ENCODE results near the gene CTNNA3. TPM values are rescaled to one million over a fixed set of nuclear protein-coding genes. Genes with fewer than 3 reads are reported as not detected.

The CTNNA3 gene
- total RNA-seq, 4 donors from 2014 or later = 0.47 to 3.3 (median 0.80) TPM; not detected in 1

GRCh38 chr10:66294538-66294937, 1401.5 kb downstream of the CTNNA3 start:
- no peak overlapping the region for H3K4me3 ChIP-seq
- H3K36me3 ChIP-seq = no peaks in the 10 kb centered on the region
- H3K27me3 ChIP-seq = no peaks in the 10 kb centered on the region
- no peaks in the 10 kb centered on the region for H3K9me3 ChIP-seq
- no peak overlapping the region for H3K27ac ChIP-seq
- TF ChIP-seq CTCF (IDR thresholded peaks at IDR 0.05) (no peak), POLR2A (IDR thresholded peaks at IDR 0.05) (no peak)
- H3K4me1 ChIP-seq = no peaks in the 10 kb centered on the region
- no peak for DNase-seq

DNA sequence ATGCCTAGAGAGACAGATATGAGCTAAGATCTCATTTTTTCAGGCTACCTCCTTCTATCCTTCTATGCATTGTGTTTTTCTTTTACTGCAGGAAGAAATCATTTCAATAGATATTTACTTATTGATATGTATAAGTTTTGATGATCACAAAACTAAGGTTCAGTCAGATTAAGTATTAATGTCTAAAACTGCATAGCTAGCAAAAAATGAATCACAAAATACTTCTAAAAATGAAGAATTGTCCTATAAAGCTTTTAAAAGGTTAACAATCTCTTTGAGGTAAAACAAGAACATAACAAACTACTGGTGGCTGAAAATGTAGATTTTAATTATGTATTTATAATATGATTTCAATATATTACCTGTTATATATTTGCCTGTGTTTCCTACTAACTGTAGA, 1403.1 kb downstream of the CTNNA3 start:
- Histone ChIP-seq H3K36me3 (no peaks in the 10 kb centered on the region), H3K4me3 (no peak overlapping the region), H3K9me3 (no peaks in the 10 kb centered on the region), H3K27ac (no peak overlapping the region), H3K4me1 (no peaks in the 10 kb centered on the region), H3K27me3 (no peaks in the 10 kb centered on the region)
- TF ChIP-seq POLR2A (IDR thresholded peaks at IDR 0.05) (no peak), CTCF (IDR thresholded peaks at IDR 0.05) (no peak)
- no peak for DNase-seq

DNA sequence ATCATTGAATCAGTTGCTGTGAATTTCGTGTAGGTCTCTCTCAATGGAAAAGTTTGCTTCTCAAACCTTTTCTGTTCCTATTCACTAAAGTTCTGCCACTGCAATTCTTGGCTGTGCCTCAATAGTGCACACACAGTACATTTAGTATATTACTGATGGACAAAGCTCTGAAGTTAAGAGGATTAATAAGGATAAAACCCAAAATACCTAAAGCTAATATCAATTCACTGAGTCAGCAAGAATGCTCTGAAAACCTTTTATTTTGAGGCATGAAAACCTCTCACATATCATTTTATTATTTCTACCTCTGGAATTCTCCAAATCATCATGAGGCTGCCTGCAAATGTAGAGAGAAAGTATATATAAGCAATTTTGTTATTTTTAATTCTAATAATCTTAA, 1403.5 kb downstream of the CTNNA3 start:
- H3K36me3 ChIP-seq = no peaks in the 10 kb centered on the region
- no peaks in the 10 kb centered on the region for H3K27me3 ChIP-seq
- no peak overlapping the region for H3K4me3 ChIP-seq
- H3K9me3 ChIP-seq = no peaks in the 10 kb centered on the region
- no peaks in the 10 kb centered on the region for H3K4me1 ChIP-seq
- DNase-seq = no peak
- no peak for TF ChIP-seq CTCF (IDR thresholded peaks at IDR 0.05)
- TF ChIP-seq POLR2A (IDR thresholded peaks at IDR 0.05) = no peak
- no peak overlapping the region for H3K27ac ChIP-seq

GRCh38 chr10:66291133-66291532, 1404.9 kb downstream of the CTNNA3 start:
- H3K27ac ChIP-seq = no peak overlapping the region
- H3K4me3 ChIP-seq = no peak overlapping the region
- no peak for DNase-seq
- TF ChIP-seq CTCF (IDR thresholded peaks at IDR 0.05) = no peak
- TF ChIP-seq POLR2A (IDR thresholded peaks at IDR 0.05) = no peak
- H3K9me3 ChIP-seq = no peaks in the 10 kb centered on the region
- H3K27me3 ChIP-seq = no peaks in the 10 kb centered on the region
- no peaks in the 10 kb centered on the region for H3K36me3 ChIP-seq
- H3K4me1 ChIP-seq = no peaks in the 10 kb centered on the region

DNA sequence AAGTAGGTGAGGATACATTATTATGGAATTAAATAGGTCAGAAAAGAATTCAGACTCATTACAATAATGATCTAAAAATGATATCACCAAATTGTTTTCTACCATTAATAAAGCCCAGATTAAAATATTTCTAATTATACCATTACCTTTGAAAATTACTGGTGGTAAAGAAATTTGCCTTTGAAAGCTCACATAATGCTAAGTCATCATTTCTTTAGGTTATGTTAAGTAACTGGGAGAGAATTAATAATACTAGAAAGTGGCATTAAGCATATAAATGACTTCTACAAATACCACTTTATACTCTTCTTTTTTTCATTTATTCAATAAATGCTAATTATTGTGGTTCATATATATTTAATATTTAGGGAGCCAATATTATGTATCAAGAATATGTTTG, 1411.4 kb downstream of the CTNNA3 start:
- TF ChIP-seq CTCF (IDR thresholded peaks at IDR 0.05) (no peak), POLR2A (IDR thresholded peaks at IDR 0.05) (no peak)
- Histone ChIP-seq H3K9me3 (no peaks in the 10 kb centered on the region), H3K36me3 (no peaks in the 10 kb centered on the region), H3K4me1 (no peaks in the 10 kb centered on the region), H3K27ac (no peak overlapping the region), H3K4me3 (no peak overlapping the region), H3K27me3 (no peaks in the 10 kb centered on the region)
- DNase-seq = no peak

DNA sequence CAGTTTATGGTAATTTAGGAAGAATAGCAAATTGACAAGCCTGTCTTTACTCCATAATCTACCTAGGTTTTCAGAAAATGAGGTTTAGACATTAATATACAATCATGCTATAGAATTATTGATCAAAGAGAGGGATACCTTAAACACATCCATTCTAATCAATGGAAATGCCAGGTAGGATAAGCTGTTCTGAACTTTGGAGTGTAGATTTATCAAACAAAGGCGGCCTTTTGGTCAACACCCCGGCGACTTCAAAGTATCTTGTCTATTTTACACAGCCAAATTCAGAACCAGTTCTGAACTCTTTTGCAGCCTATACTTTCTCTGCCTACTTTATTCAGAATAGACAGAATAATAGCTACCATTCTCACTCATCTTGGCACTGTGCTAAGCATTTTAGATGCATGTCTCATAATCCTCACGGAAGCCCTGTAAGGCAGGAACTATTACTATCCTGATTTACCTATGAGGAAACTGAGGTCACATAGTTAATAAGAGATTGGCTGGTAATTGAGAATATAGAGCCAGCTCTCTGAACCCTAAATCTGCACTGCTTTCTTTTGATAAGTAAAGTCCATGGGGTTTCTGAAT, 1412.0 kb downstream of the CTNNA3 start:
- Histone ChIP-seq H3K4me1 (no peaks in the 10 kb centered on the region), H3K27me3 (no peaks in the 10 kb centered on the region), H3K4me3 (no peak overlapping the region), H3K9me3 (no peaks in the 10 kb centered on the region), H3K27ac (no peak overlapping the region), H3K36me3 (no peaks in the 10 kb centered on the region)
- no peak for DNase-seq
- TF ChIP-seq CTCF (IDR thresholded peaks at IDR 0.05) = no peak
- no peak for TF ChIP-seq POLR2A (IDR thresholded peaks at IDR 0.05)
